ENCODE measurements around the gene KRTAP29-1.

The KRTAP29-1 gene

GRCh38 chr17:41334385-41335305 is 32.0 kb upstream of the KRTAP29-1 start:
- DNase-seq (ENCODE audit: insufficient read length, low spot score) (no peak), FAIRE-seq (no peak)
- no peak for TF ChIP-seq POLR2A (IDR thresholded peaks at IDR 0.05; ENCODE audit: low read depth, low read length)

GRCh38 chr17:41333836-41334235 is 31.2 kb upstream of the KRTAP29-1 start:
- DNase-seq (ENCODE audit: insufficient read length, low spot score), result no peak
- TF ChIP-seq POLR2A (IDR thresholded peaks at IDR 0.05; ENCODE audit: low read depth, low read length), result no peak
- no peak for FAIRE-seq

GRCh38 chr17:41333098-41333497 is 30.4 kb upstream of the KRTAP29-1 start:
- DNase-seq (ENCODE audit: insufficient read length, low spot score) (no peak), FAIRE-seq (no peak)
- TF ChIP-seq POLR2A (IDR thresholded peaks at IDR 0.05; ENCODE audit: low read depth, low read length), result no peak

GRCh38 chr17:41332239-41332638 is 29.6 kb upstream of the KRTAP29-1 start:
- no peak for TF ChIP-seq POLR2A (IDR thresholded peaks at IDR 0.05; ENCODE audit: low read depth, low read length)
- DNase-seq (ENCODE audit: insufficient read length, low spot score) (no peak), FAIRE-seq (no peak)

GRCh38 chr17:41331606-41332005 is 29.0 kb upstream of the KRTAP29-1 start:
- no peak for TF ChIP-seq POLR2A (IDR thresholded peaks at IDR 0.05; ENCODE audit: low read depth, low read length)
- FAIRE-seq (no peak), DNase-seq (ENCODE audit: insufficient read length, low spot score) (no peak)

GRCh38 chr17:41329279-41329948 is 26.8 kb upstream of the KRTAP29-1 start:
- FAIRE-seq (no peak), DNase-seq (ENCODE audit: insufficient read length, low spot score) (peak; percentile 62)
- TF ChIP-seq POLR2A (IDR thresholded peaks at IDR 0.05; ENCODE audit: low read depth, low read length), result no peak

GRCh38 chr17:41328207-41328606 is 25.6 kb upstream of the KRTAP29-1 start:
- DNase-seq (ENCODE audit: insufficient read length, low spot score) (no peak), FAIRE-seq (no peak)
- no peak for TF ChIP-seq POLR2A (IDR thresholded peaks at IDR 0.05; ENCODE audit: low read depth, low read length)

GRCh38 chr17:41327411-41328120 is 24.9 kb upstream of the KRTAP29-1 start:
- no peak for DNase-seq (ENCODE audit: insufficient read length, low spot score)
- no peak for TF ChIP-seq POLR2A (IDR thresholded peaks at IDR 0.05; ENCODE audit: low read depth, low read length)
- FAIRE-seq, result no peak

- DNase-seq (ENCODE audit: insufficient read length, low spot score) (no peak), FAIRE-seq (no peak)
- TF ChIP-seq POLR2A (IDR thresholded peaks at IDR 0.05; ENCODE audit: low read depth, low read length), result no peak
Observed at GRCh38 chr17:41326173-41327145, 23.8 kb upstream of the KRTAP29-1 start.

GRCh38 chr17:41325611-41326010 is 23.0 kb upstream of the KRTAP29-1 start:
- no peak for DNase-seq (ENCODE audit: insufficient read length, low spot score)
- no peak for FAIRE-seq
- no peak for TF ChIP-seq POLR2A (IDR thresholded peaks at IDR 0.05; ENCODE audit: low read depth, low read length)

GRCh38 chr17:41325126-41325525 is 22.5 kb upstream of the KRTAP29-1 start:
- TF ChIP-seq POLR2A (IDR thresholded peaks at IDR 0.05; ENCODE audit: low read depth, low read length), result no peak
- DNase-seq (ENCODE audit: insufficient read length, low spot score) (no peak), FAIRE-seq (no peak)

GRCh38 chr17:41324180-41325075 is 21.8 kb upstream of the KRTAP29-1 start:
- TF ChIP-seq POLR2A (IDR thresholded peaks at IDR 0.05; ENCODE audit: low read depth, low read length), result no peak
- FAIRE-seq, result no peak
- DNase-seq (ENCODE audit: insufficient read length, low spot score), result no peak
